GM13977 (cell line): ENCODE results near the gene FBXO34.

Experiments
- DNase-seq: peaks from one replicate; pipeline ENCODE4 v3.0.0; 2012; ENCODE audit warnings: low spot score
- in situ Hi-C: fragments of 300-500 bp; cut with MboI; formaldehyde crosslinking; loops from one replicate; pipeline ENCODE4 v1.12.0; 2022; ENCODE audit warnings: low sequenced_read_pairs, low pct_unique_long_range_greater_than_20kb, mixed read lengths, inconsistent platforms; ENCODE audit not compliant: unreplicated experiment
- TF ChIP-seq, protein P1 (sequence below): IDR thresholded peaks from 2 replicates; pipeline ENCODE4 v1.5.1; 2012; ENCODE audit warnings: mild to moderate bottlenecking, control low read depth; ENCODE audit not compliant: insufficient read depth; ENCODE audit errors: extremely low read depth, missing control alignments

The FBXO34 gene

DNA sequence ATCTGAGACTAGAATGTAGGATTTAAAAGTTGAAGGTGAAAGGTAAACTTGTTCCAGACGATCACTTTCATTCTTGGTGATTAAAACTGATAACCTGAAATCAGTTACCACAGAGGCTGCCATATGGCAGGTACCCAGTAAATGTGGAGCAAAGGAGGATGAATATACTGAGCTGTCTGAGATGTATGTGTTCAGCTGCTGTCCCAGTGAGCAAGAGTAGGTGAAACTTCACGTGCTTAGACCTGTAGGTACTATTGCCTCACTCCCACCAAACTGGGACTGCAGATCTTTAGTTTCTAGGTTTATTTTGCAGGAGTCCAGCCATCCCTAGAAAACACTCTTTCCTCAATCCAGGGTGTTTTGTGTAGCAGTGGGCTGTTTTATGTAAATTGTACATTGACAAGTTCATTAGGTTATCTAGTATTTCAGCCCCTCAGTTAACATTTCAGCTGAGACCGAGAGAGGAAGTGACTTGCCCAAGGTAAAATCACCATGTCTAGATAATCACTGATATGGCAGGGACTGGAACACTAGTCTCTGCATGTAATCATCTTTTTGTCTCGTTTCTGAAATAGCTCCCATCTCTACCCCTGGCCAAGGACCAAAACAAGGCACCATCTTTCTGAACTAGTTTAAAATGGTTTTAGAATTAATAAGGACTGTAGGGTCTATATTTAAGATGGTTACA is 77.7 kb downstream of the FBXO34 start:
- no peak for DNase-seq
- TF ChIP-seq, protein P1, sequence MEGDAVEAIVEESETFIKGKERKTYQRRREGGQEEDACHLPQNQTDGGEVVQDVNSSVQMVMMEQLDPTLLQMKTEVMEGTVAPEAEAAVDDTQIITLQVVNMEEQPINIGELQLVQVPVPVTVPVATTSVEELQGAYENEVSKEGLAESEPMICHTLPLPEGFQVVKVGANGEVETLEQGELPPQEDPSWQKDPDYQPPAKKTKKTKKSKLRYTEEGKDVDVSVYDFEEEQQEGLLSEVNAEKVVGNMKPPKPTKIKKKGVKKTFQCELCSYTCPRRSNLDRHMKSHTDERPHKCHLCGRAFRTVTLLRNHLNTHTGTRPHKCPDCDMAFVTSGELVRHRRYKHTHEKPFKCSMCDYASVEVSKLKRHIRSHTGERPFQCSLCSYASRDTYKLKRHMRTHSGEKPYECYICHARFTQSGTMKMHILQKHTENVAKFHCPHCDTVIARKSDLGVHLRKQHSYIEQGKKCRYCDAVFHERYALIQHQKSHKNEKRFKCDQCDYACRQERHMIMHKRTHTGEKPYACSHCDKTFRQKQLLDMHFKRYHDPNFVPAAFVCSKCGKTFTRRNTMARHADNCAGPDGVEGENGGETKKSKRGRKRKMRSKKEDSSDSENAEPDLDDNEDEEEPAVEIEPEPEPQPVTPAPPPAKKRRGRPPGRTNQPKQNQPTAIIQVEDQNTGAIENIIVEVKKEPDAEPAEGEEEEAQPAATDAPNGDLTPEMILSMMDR: no peak
- in situ Hi-C loops: no loop called here

- TF ChIP-seq, protein P1: no peak
- in situ Hi-C loops: no loop called here
- DNase-seq: no peak
These were observed 78.3 kb downstream of the FBXO34 start for GRCh38 chr14:55349565-55349964.

GRCh38 chr14:55350461-55350860 is 79.2 kb downstream of the FBXO34 start:
- in situ Hi-C loops: loop anchor here (25.0 kb wide), 1 partner anchor 88 kb away; the partner anchor contains the start of gene FBXO34
- TF ChIP-seq, protein P1: no peak
- DNase-seq: no peak

GRCh38 chr14:55351111-55351510 is 79.9 kb downstream of the FBXO34 start:
- TF ChIP-seq, protein P1: no peak
- DNase-seq: no peak
- in situ Hi-C loops: loop anchor here (25.0 kb wide), 1 partner anchor 89 kb away; the partner anchor contains the start of gene FBXO34

- no peak for DNase-seq
- TF ChIP-seq, protein P1: no peak
- in situ Hi-C loops: loop anchor here (25.0 kb wide), 1 partner anchor 90 kb away; the partner anchor contains the start of gene FBXO34
These were observed 81.0 kb downstream of the FBXO34 start for GRCh38 chr14:55352201-55352600.

- in situ Hi-C loops: loop anchor here (25.0 kb wide), 1 partner anchor 92 kb away; the partner anchor contains the start of gene FBXO34
- DNase-seq: no peak
- TF ChIP-seq, protein P1: no peak
These were observed 82.7 kb downstream of the FBXO34 start for GRCh38 chr14:55353686-55354467.
